ENCODE data around the gene SEC11C.

Gene SEC11C
- 31.4 to 47.4 (median 33.9) reads per million in 3 donors for total RNA-seq

DNA sequence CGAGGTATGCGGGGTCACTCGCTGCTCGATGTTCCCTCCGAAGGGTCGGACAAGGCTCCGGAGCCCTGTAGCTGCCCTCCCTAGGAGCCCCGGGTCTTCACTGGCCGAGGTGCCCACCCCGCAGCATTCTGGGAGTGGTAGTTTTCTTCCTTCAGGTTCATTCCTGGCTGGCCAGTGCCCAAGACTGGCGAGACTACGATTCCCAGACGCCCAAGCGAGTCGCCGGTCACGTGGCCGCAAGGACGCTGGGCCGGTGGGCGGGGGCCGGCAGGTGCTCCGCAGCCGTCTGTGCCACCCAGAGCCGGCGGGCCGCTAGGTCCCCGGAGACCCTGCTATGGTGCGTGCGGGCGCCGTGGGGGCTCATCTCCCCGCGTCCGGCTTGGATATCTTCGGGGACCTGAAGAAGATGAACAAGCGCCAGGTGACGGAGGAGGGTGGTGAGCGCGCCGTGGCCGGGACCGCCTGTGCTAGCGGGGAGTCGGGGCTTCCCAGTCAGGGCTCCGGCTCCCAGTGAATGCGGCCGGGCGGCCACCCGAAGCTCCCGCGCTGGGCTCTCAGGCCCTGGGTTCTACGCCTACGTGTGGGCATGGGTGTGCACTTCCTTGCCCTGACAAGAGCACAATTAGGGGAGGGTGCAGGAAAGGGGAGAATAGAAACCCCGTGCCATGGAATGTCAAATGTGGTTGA, at the start of gene SEC11C:
SEC11C (plus strand) TSS at position 270 of the 687 bp plus-strand sequence; CDS start at position 335, 65 bp downstream.
- DNase-seq: peak; percentile 84 to 94 (median 93)
- Histone ChIP-seq H3K4me1 (ENCODE audit: control insufficient read depth, insufficient read depth, low read length, poor library complexity, severe bottlenecking) (peaks cover 21% of the 10 kb centered on the region), H3K27ac (ENCODE audit: insufficient read depth, low read length, poor library complexity, severe bottlenecking) (peak within 1 kb of the TSS; percentile 99), H3K27me3 (replicated peaks; ENCODE audit: control insufficient read depth, insufficient read depth, low read length, poor library complexity, severe bottlenecking) (no peaks in the 10 kb centered on the region), H3K9me3 (ENCODE audit: control insufficient read depth, low read length) (no peaks in the 10 kb centered on the region), H3K4me3 (ENCODE audit: insufficient read depth, low read depth, low read length, poor library complexity, severe bottlenecking) (peak within 1 kb of the TSS; percentile 66), H3K36me3 (ENCODE audit: control insufficient read depth, insufficient read depth, low read length) (no peaks in the 10 kb centered on the region)

DNA sequence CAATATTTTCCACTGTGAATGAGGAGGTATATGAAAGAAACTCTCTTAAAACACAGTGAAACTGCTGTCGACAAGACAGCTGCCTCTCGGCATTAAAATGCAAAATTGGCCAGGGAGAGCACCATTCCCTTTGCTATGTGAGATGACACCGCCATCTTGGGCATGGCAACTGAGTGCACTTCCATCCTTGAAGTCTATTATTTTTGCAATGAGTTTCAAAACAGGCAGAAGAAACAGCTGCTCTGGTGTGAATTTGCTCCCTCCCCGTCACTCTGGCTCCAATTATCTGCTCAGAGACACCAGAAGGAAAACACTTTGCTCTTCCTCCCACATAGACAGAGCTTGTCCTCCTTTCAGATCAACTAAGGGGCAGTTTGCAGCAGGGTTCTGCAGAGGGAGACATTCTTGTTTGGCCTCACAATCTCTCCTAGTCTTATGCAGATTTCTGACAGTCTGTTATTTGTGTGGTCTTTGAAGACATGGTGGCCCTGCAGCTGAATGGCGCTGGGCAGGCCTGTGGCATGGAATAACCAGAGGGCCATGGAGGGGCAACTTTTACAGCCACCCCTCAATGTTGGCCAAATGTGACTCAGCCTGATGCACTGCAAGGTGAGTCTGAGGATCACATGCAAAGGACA, 48.6 kb upstream of the SEC11C start:
- Histone ChIP-seq H3K27me3 (replicated peaks; ENCODE audit: control insufficient read depth, insufficient read depth, low read length, poor library complexity, severe bottlenecking) (no peaks in the 10 kb centered on the region), H3K4me3 (ENCODE audit: insufficient read depth, low read depth, low read length, poor library complexity, severe bottlenecking) (no peak overlapping the region), H3K4me1 (ENCODE audit: control insufficient read depth, insufficient read depth, low read length, poor library complexity, severe bottlenecking) (peaks cover 4% of the 10 kb centered on the region), H3K36me3 (ENCODE audit: control insufficient read depth, insufficient read depth, low read length) (no peaks in the 10 kb centered on the region), H3K27ac (ENCODE audit: insufficient read depth, low read length, poor library complexity, severe bottlenecking) (no peak overlapping the region), H3K9me3 (ENCODE audit: control insufficient read depth, low read length) (no peaks in the 10 kb centered on the region)
- no peak for DNase-seq

DNA sequence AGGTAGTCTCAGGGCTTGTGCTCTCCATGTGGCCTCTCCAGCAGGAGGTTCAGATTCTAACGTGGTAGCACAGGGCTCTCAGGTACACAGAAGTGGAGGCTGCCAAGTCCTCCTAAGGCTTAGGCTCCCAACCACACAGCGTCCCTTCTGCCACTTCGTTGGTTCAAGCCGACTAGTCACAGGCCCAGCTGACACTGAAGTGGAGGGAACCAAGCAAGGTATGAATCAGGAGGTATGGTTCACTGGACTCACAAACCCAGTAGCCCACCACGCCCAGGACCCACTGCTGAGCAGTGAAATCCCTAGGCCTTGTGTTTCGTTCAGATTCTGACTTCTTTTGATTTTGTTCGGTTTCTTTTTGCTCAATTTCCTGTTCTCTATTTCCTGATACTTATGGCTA, 46.0 kb upstream of the SEC11C start:
- Histone ChIP-seq H3K4me3 (ENCODE audit: insufficient read depth, low read depth, low read length, poor library complexity, severe bottlenecking) (no peak overlapping the region), H3K9me3 (ENCODE audit: control insufficient read depth, low read length) (no peaks in the 10 kb centered on the region), H3K4me1 (ENCODE audit: control insufficient read depth, insufficient read depth, low read length, poor library complexity, severe bottlenecking) (no peaks in the 10 kb centered on the region), H3K27ac (ENCODE audit: insufficient read depth, low read length, poor library complexity, severe bottlenecking) (no peak overlapping the region), H3K27me3 (replicated peaks; ENCODE audit: control insufficient read depth, insufficient read depth, low read length, poor library complexity, severe bottlenecking) (peaks cover under 1% of the 10 kb centered on the region), H3K36me3 (ENCODE audit: control insufficient read depth, insufficient read depth, low read length) (no peaks in the 10 kb centered on the region)
- no peak for DNase-seq

DNA sequence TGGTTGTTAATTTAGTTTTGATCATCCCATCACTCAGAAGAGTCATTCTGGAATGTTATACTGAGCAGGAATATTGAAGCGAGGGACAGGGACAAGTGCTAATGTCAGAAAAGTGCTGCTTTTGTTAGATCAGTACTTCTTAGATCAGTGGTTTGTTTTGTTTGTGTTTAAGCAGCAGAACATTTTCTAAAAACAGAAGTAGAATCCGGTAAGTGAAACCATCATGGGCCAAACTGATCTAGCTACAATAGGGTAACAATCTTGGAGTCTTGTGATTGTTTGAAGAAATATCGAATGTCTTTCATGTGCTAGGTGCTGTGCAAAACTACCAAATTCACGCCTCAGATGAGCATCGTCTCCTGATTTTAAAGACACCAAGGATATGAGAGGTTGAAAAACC, 45.1 kb upstream of the SEC11C start:
- no peak overlapping the region for H3K27ac ChIP-seq (ENCODE audit: insufficient read depth, low read length, poor library complexity, severe bottlenecking)
- H3K4me1 ChIP-seq (ENCODE audit: control insufficient read depth, insufficient read depth, low read length, poor library complexity, severe bottlenecking): no peaks in the 10 kb centered on the region
- no peaks in the 10 kb centered on the region for H3K9me3 ChIP-seq (ENCODE audit: control insufficient read depth, low read length)
- H3K4me3 ChIP-seq (ENCODE audit: insufficient read depth, low read depth, low read length, poor library complexity, severe bottlenecking): no peak overlapping the region
- DNase-seq: no peak
- peaks cover 7% of the 10 kb centered on the region for H3K27me3 ChIP-seq (replicated peaks; ENCODE audit: control insufficient read depth, insufficient read depth, low read length, poor library complexity, severe bottlenecking)
- H3K36me3 ChIP-seq (ENCODE audit: control insufficient read depth, insufficient read depth, low read length): no peaks in the 10 kb centered on the region

DNA sequence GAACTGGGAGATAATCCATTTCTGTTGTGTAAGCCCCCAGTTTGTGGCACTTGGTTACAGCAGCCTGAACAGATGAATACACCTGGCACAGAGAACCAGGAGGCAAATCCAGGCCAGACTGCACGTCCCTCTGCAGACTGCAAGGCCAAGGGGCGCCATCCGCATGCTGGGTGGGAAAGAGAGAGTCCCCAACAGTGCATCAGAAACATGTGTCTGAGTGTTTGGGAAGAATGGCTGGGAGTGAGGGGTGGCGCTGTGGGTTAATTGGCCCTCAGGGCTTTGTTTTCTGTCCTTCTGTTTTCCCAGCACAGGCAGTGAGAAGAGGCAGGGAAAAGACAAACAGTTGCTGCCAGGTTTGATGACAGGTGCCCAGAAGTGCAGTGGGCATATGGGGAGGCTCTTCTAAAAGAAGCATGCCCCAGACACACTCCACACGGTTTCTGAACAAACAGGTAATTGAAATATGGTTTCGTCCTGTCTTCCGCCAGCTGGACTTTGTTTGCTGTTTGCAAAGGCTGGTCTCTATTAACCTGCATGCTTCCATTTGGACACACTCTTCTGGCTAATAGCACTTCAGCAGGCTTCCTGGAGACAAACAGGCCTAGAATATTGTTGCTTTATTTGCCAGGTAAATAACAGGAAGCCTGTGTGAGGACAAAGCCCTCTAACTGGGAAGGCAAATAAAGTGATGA, 43.4 kb upstream of the SEC11C start:
- no peaks in the 10 kb centered on the region for H3K4me1 ChIP-seq (ENCODE audit: control insufficient read depth, insufficient read depth, low read length, poor library complexity, severe bottlenecking)
- H3K27me3 ChIP-seq (replicated peaks; ENCODE audit: control insufficient read depth, insufficient read depth, low read length, poor library complexity, severe bottlenecking): peaks cover 7% of the 10 kb centered on the region
- no peaks in the 10 kb centered on the region for H3K9me3 ChIP-seq (ENCODE audit: control insufficient read depth, low read length)
- H3K36me3 ChIP-seq (ENCODE audit: control insufficient read depth, insufficient read depth, low read length): no peaks in the 10 kb centered on the region
- no peak overlapping the region for H3K4me3 ChIP-seq (ENCODE audit: insufficient read depth, low read depth, low read length, poor library complexity, severe bottlenecking)
- no peak overlapping the region for H3K27ac ChIP-seq (ENCODE audit: insufficient read depth, low read length, poor library complexity, severe bottlenecking)
- no peak for DNase-seq

DNA sequence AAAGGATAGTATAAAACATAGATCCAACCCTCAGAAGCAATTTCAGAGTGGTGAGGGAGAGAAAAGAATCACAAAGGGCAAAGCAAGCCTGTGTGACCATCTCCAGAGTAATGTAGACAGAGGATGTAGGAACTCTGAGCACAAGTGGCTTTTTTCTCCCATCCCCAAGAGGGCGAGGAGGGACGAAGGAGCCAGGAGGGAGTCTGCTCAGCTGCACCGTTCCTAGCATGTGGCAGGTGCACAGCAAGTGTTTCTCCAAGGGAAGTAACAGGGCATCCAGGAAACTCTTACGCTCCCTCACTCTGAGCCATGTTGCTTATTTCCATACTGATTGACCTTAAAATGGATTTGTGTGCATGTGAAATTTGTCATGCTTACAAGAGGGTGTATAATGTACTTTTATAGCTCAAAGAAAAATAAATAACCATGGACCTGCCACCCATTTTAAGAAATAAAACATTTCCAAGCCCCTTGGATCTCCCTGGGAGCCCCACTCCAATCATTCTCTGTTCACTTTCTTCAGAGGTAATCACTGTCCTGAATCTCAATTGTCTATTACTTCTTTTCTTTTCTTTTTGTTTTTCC, 37.8 kb upstream of the SEC11C start:
- Histone ChIP-seq H3K9me3 (ENCODE audit: control insufficient read depth, low read length) (no peaks in the 10 kb centered on the region), H3K4me3 (ENCODE audit: insufficient read depth, low read depth, low read length, poor library complexity, severe bottlenecking) (no peak overlapping the region), H3K27ac (ENCODE audit: insufficient read depth, low read length, poor library complexity, severe bottlenecking) (no peak overlapping the region), H3K27me3 (replicated peaks; ENCODE audit: control insufficient read depth, insufficient read depth, low read length, poor library complexity, severe bottlenecking) (peaks cover 7% of the 10 kb centered on the region), H3K4me1 (ENCODE audit: control insufficient read depth, insufficient read depth, low read length, poor library complexity, severe bottlenecking) (no peaks in the 10 kb centered on the region), H3K36me3 (ENCODE audit: control insufficient read depth, insufficient read depth, low read length) (no peaks in the 10 kb centered on the region)
- no peak for DNase-seq

DNA sequence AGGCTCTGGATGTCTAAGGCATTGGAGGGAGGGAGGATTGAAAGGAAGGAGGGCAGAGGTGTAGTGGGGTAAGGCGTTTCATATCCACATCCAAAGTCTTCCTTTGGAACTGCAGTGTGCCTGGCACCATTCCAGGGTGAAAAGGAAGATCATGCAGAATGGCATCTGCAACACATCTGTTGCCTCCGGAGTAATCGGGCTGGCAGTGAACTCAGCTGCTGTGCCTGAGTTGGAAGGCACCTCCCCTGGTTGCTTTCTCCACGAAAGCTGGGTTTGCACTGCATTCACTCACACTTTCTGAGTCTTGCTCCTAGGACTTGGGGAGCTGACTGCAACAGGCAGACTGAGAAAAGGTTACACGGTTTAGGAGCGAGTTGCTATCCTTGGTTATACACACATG, 30.3 kb upstream of the SEC11C start:
- Histone ChIP-seq H3K27me3 (replicated peaks; ENCODE audit: control insufficient read depth, insufficient read depth, low read length, poor library complexity, severe bottlenecking) (peaks cover 11% of the 10 kb centered on the region), H3K4me3 (ENCODE audit: insufficient read depth, low read depth, low read length, poor library complexity, severe bottlenecking) (no peak overlapping the region), H3K9me3 (ENCODE audit: control insufficient read depth, low read length) (no peaks in the 10 kb centered on the region), H3K4me1 (ENCODE audit: control insufficient read depth, insufficient read depth, low read length, poor library complexity, severe bottlenecking) (no peaks in the 10 kb centered on the region), H3K36me3 (ENCODE audit: control insufficient read depth, insufficient read depth, low read length) (no peaks in the 10 kb centered on the region), H3K27ac (ENCODE audit: insufficient read depth, low read length, poor library complexity, severe bottlenecking) (no peak overlapping the region)
- DNase-seq: no peak

DNA sequence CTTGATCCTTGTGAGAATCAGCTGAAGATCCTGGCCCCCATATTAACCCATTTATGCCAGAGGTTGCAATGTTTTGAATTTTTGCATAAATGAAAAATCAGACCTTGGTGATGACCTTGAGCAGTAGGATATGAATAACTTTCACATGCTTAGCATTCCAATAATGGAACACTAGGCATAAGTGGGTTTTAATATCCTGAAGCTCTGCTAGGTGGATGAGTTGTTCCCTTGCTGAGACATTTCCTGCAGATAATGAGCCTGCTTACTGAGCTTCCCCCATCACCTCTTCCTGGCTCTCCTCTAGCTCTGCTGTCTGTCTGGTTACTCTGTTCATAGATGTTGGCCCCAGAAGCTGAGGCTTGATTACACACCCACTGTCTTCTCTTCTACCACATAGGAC, 25.5 kb upstream of the SEC11C start:
- Histone ChIP-seq H3K27ac (ENCODE audit: insufficient read depth, low read length, poor library complexity, severe bottlenecking) (no peak overlapping the region), H3K36me3 (ENCODE audit: control insufficient read depth, insufficient read depth, low read length) (no peaks in the 10 kb centered on the region), H3K4me3 (ENCODE audit: insufficient read depth, low read depth, low read length, poor library complexity, severe bottlenecking) (no peak overlapping the region), H3K27me3 (replicated peaks; ENCODE audit: control insufficient read depth, insufficient read depth, low read length, poor library complexity, severe bottlenecking) (peaks cover 8% of the 10 kb centered on the region), H3K9me3 (ENCODE audit: control insufficient read depth, low read length) (no peaks in the 10 kb centered on the region), H3K4me1 (ENCODE audit: control insufficient read depth, insufficient read depth, low read length, poor library complexity, severe bottlenecking) (no peaks in the 10 kb centered on the region)
- no peak for DNase-seq

DNA sequence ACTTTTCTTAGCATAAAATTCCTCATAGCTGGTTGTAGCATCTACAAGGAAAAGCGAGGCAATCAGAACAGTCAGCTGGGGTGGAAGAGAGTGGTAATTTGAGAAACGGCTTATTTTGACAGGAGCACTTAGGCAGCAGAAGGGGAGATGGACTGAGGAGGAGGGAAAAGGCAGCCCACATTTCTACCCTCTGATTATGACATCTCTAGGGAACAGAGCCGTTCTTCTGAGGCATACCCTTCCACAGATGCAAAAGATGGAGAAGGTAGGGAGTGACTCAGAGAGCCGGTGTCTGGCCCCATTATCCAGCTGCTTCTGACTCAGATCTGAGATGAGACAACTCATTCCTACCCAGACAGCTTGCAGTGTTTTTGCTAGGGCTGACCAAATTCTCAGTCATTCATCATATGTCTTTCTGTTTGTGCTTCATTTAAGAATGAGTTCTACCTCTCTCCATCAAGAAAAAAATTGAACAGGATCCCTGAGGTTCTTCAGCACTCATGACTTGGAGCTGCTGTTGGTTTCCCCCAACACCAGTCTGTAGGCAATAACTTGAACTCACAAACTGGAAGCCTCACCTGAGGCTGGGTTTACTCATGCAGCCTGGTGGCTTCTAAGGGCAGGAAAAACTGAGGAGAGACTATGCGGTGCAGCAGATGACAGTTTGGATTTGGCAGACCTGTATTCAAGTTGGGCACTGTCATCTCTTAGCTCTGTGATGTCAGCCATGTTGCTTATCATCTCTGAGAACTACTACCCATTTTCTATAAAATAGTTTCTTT, 15.9 kb upstream of the SEC11C start:
- no peaks in the 10 kb centered on the region for H3K4me1 ChIP-seq (ENCODE audit: control insufficient read depth, insufficient read depth, low read length, poor library complexity, severe bottlenecking)
- no peak for DNase-seq
- no peaks in the 10 kb centered on the region for H3K36me3 ChIP-seq (ENCODE audit: control insufficient read depth, insufficient read depth, low read length)
- peaks cover 2% of the 10 kb centered on the region for H3K27me3 ChIP-seq (replicated peaks; ENCODE audit: control insufficient read depth, insufficient read depth, low read length, poor library complexity, severe bottlenecking)
- no peaks in the 10 kb centered on the region for H3K9me3 ChIP-seq (ENCODE audit: control insufficient read depth, low read length)
- H3K4me3 ChIP-seq (ENCODE audit: insufficient read depth, low read depth, low read length, poor library complexity, severe bottlenecking): no peak overlapping the region
- no peak overlapping the region for H3K27ac ChIP-seq (ENCODE audit: insufficient read depth, low read length, poor library complexity, severe bottlenecking)
